ENCODE measurements around the gene LETM1.

Gene LETM1

GRCh38 chr4:1826531-1827350, 29.2 kb downstream of the LETM1 start:
- no peak for DNase-seq (ENCODE audit: low read depth in 2 of 2)

GRCh38 chr4:1825326-1825725, 30.6 kb downstream of the LETM1 start:
- no peak for DNase-seq (ENCODE audit: low read depth in 2 of 2)

DNA sequence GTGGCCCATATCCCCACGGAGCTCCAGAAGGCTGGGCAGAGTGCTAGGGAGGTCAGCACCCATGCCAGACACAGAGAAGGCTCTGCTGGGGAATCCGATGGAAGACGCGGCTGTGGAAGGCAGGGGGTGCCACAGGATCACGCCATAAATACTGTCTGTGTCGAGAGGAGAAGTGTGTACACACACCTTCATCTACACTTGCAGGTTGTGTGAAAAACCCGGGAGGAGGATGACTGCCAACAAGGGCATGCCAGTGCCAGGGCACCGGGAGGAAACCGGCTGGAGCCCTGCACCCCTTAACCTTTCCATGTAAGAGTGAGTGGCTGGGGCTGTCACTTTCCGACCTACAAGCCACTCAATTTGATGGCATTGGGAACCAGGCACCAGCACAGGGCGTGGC, 31.2 kb downstream of the LETM1 start:
- DNase-seq (ENCODE audit: low read depth in 2 of 2): no peak

- DNase-seq (ENCODE audit: low read depth in 2 of 2): no peak
Measured at GRCh38 chr4:1823545-1823932, 32.4 kb downstream of the LETM1 start.

GRCh38 chr4:1822568-1823544, 33.1 kb downstream of the LETM1 start:
- no peak for DNase-seq (ENCODE audit: low read depth in 2 of 2)

GRCh38 chr4:1821679-1822567, 34.0 kb downstream of the LETM1 start:
- DNase-seq (ENCODE audit: low read depth in 2 of 2): no peak

DNA sequence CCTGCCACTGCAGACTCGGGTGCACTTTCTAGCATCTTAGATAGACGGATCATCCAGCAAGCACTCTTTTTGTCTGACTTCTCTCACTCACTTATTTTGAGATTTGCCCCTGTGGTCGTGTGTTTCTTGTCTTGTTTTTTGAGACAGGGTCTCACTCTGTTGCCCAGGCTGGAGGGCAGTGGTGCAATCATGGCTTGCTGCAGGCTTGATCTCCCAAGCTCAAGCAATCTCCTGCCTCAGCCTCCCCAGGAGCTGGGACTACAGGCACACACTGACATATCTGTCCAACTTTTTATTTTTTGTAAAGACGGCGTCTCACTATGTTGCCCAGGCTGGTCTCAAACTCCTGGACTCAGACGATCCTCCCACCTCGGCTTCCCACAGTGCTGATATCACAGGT, 36.1 kb downstream of the LETM1 start:
- no peak for DNase-seq (ENCODE audit: low read depth in 2 of 2)

- DNase-seq (ENCODE audit: low read depth in 2 of 2): no peak
Measured at GRCh38 chr4:1819284-1819683, 36.7 kb downstream of the LETM1 start.

DNA sequence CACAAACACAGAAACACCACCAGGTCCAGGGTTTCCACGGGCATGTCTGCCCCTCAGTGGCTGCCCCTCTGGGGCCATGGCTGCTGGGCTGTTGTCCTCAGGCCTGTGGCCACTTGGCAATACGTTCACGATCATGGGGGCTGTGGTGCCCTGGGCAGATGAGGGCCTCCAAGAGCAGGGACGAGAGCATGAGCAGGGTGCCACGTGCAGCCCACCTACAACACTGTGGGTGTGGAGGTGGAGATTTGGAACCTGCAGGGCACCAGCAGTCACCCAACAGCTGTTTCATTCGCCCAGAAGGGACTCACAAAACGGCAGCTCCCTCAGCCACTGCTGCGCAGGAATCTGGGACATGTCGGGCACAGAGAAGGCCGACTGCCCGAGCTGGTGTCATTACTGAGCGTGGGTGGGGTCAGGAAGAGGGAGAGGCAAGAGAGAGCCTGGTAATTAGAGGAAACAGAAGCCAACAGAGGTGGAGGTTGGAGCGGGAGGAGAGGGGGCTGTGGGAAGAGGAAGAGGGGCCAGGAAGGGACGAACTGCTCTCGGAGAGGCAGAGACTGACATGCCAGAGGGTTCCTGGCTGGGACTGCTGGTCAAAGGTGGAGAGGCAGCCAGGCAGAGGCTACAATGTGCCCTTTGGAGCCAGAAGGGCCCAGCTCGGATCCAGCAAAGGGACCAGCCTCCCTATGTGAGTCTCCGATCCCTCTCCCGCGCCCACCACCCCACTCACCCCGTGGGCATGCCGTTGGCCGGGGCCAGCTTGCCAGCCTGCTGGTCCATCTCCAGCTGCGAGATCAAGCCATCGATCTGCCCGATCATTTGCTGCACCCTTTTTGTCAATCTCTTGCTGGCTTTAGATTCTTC, 39.7 kb downstream of the LETM1 start:
- no peak for DNase-seq (ENCODE audit: low read depth in 2 of 2)

GRCh38 chr4:1815096-1815996, 40.6 kb downstream of the LETM1 start:
- DNase-seq (ENCODE audit: low read depth in 2 of 2): no peak

DNA sequence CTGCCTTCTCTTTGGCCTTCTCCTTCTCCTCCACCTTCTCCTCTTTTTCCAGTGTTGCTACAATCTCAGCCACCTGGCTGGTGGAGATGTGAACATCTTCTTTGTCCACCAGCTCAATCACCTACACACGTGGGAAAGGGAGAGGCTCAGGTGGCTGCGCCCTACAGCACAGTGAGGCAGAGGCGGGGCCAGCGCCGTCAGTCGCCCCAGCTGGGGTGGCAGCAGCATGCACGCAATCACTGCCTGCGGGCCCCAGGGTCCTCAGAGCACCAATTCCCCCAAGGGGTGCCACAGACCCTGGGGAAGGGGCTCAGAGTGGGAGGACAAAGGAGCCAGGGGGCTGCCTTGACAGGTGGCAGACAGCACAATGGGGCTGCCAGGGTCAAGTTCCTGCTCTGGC, 41.5 kb downstream of the LETM1 start:
- no peak for DNase-seq (ENCODE audit: low read depth in 2 of 2)

- DNase-seq (ENCODE audit: low read depth in 2 of 2): no peak
Measured at GRCh38 chr4:1813915-1814314, 42.0 kb downstream of the LETM1 start.

DNA sequence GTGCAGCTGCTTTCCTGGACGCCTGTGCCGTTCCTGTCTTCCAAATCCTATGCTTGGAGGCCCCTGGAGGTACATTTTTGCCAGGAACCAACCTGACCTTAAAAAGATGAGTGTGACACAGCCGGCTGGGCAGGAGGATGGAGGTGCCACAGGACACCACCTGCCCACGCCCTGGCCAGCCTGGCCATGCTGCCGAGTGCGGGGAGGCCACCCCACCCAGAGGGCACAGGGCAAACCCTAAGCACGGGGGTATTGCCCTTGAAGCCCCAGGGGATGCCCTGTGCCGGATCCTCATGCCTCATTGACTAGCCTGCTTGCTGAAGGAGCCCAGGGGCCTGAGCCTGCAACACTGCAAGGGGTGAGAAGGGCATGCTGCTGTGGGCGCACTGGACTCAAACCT, 42.7 kb downstream of the LETM1 start:
- DNase-seq (ENCODE audit: low read depth in 2 of 2): no peak

- DNase-seq (ENCODE audit: low read depth in 2 of 2): no peak
Measured at GRCh38 chr4:1812720-1813119, 43.2 kb downstream of the LETM1 start.

GRCh38 chr4:1810765-1811164, 45.2 kb downstream of the LETM1 start:
- DNase-seq (ENCODE audit: low read depth in 2 of 2): no peak

GRCh38 chr4:1809754-1810502, 46.0 kb downstream of the LETM1 start:
- DNase-seq (ENCODE audit: low read depth in 2 of 2): peak; percentile 40 to 66

DNA sequence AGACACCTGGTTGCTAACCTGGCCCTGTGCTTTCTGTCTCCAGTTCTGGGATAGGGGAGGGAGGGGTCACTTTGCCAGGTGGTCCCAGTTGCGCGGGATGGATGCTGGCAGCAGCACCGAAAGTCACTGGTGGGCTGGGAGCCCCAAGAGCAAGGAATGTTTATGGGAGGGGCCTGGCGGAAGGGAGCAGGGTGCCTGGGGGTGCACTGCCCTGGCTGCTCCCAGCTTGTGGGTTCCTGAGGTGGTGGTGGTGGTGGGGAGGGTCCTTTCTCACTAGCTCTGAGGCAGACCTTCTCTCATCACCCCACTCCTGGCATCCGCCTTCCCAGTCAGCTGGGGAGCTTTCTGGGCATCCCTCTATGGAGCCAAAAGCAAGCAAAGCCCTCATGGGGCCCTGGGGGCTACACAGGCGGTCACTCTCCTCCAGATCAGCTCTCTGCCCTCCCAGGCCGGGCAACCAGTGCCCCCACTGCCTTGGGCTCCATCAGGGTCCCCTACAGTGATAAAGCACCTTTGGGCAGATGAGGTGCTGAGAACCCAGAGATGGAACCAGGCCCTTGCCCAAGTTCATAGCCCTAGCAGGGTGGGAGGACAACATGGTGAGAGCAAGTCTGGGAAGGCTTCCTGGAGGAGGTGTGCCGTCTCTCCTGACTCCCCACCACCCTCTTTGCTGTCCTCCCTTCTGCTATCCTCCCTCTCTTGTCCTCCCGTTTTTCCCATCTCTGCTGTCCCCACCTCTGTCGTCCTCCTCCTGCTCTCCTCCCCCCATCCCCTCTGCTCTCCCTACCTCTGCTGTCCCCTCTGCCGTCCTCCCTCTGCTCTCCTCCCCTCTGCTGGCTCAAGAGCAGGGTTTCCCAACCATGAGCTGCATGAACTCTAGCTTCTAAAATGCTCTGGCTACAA, 46.9 kb downstream of the LETM1 start:
- DNase-seq (ENCODE audit: low read depth in 2 of 2): no peak

- no peak for DNase-seq (ENCODE audit: low read depth in 2 of 2)
Measured at GRCh38 chr4:1808396-1808795, 47.6 kb downstream of the LETM1 start.
